Esophagus squamous epithelium (tissue), 5 donors: ENCODE data around the gene TPO. TPM values are rescaled to one million over a fixed set of nuclear protein-coding genes. Genes with fewer than 3 reads are reported as not detected.
"Not testable (repeated sequence)": the region's sequence is repeated elsewhere in the genome, so short reads cannot be mapped to it uniquely, and the experiment has no call there.

Source experiments
- DNase-seq: peaks from one replicate; lab custom pipeline; 2025; lab: John Stamatoyannopoulos, UW
- H3K27ac ChIP-seq, 4 donors: fragments of 200-600 bp; sonication (generic); one replicate each; pipeline ENCODE4 v1.5.1; 2016 to 2019; ENCODE audit warnings: mild to moderate bottlenecking in 1 of 4
- H3K27me3 ChIP-seq, 4 donors: fragments of 200-600 bp; sonication (generic); 1 replicate in 3 of 4; 2 replicates in 1 of 4; pipeline versions ENCODE4 v1.5.1 to v1.6.0; 2017 to 2021; ENCODE audit warnings: antibody characterized with exemption in 1 of 4
- H3K36me3 ChIP-seq, 3 donors: fragments of 200-600 bp; sonication (generic); one replicate each; pipeline ENCODE4 v1.5.1; 2016 to 2019
- H3K4me1 ChIP-seq, 3 donors: fragments of 200-600 bp; sonication (generic); one replicate each; pipeline ENCODE4 v1.5.1; 2017 to 2019
- H3K4me3 ChIP-seq, 4 donors: fragments of 200-600 bp; sonication (generic); 1 replicate in 3 of 4; 2 replicates in 1 of 4; pipeline ENCODE4 v1.5.1; 2016 to 2019; ENCODE audit warnings: mild to moderate bottlenecking in 2 of 4, moderate library complexity in 1 of 4
- H3K9me3 ChIP-seq, 3 donors: fragments of 200-600 bp; sonication (generic); one replicate each; pipeline ENCODE4 v1.5.1; 2016 to 2019
- CTCF ChIP-seq, 6 experiments: fragments of 450-650 bp in 4 of 6; fragments of 200-600 bp in 2 of 6; sonication (generic) in 2 of 6; IDR thresholded peaks; one replicate each; pipeline ENCODE4 v1.5.1; 2016 to 2019; ENCODE audit warnings: antibody characterized with exemption in 6 of 6, mild to moderate bottlenecking in 4 of 6, moderate library complexity in 4 of 6
- POLR2A ChIP-seq, 4 donors: fragments of 450-650 bp; IDR thresholded peaks; one replicate each; pipeline ENCODE4 v1.6.1; 2017; ENCODE audit warnings: antibody characterized with exemption in 4 of 4, mild to moderate bottlenecking in 4 of 4, moderate library complexity in 3 of 4
- WGBS, 2 donors: methylation state at CpG; one replicate each; pipeline ENCODE4 v1.1.5; 2018; 5-methylcytosine and 5-hydroxymethylcytosine counted together
- intact Hi-C: fragments of 100-400 bp; cut with DNase I; formaldehyde crosslinking; loops from one replicate; pipeline ENCODE4 v1.15.0; 2022
- total RNA-seq, 4 donors: library from RNA; depleted of rRNA; stranded (reverse); fragments of >200 nt; gene quantifications; one replicate each; pipeline ENCODE4 v1.1.0, GENCODE V29; 2016
- donor health status: DM: yes; HTN: yes; CAD: no.

TPO gene
- total RNA-seq, 4 donors from 2014 or later: 0.31 to 4.6 (median 2.7) TPM

- no peak for DNase-seq
Measured at GRCh38 chr2:1378456-1379150, 34.7 kb upstream of the TPO start.

GRCh38 chr2:1381644-1382043, 31.6 kb upstream of the TPO start:
- intact Hi-C loops: no loop called here
- TF ChIP-seq POLR2A (IDR thresholded peaks at IDR 0.05) (no peak), CTCF (IDR thresholded peaks at IDR 0.05) (no peak)
- no peak overlapping the region for H3K4me3 ChIP-seq
- H3K4me1 ChIP-seq: peaks cover 0 to 8% (median 0%) of the 10 kb centered on the region in 3 donors
- WGBS, 2 donors: 75 to 78% methylated on average over 2 to 3 of the region's 3 CpGs
- no peaks in the 10 kb centered on the region for H3K9me3 ChIP-seq
- DNase-seq: no peak
- H3K36me3 ChIP-seq: no peaks in the 10 kb centered on the region
- H3K27ac ChIP-seq: no peak overlapping the region
- no peaks in the 10 kb centered on the region for H3K27me3 ChIP-seq

More at GRCh38 chr2:1378456-1379150, 34.7 kb upstream of the TPO start:
- intact Hi-C loops: no loop called here
- Histone ChIP-seq H3K4me3 (no peak overlapping the region), H3K4me1 (peaks cover 0 to 8% (median 0%) of the 10 kb centered on the region in 3 donors), H3K27ac (no peak overlapping the region), H3K27me3 (no peaks in the 10 kb centered on the region), H3K36me3 (no peaks in the 10 kb centered on the region), H3K9me3 (no peaks in the 10 kb centered on the region)
- no peak for TF ChIP-seq POLR2A (IDR thresholded peaks at IDR 0.05)
- TF ChIP-seq CTCF (IDR thresholded peaks at IDR 0.05): no peak
- 88 to 100% methylated on average over 3 to 9 of the region's 17 CpGs for WGBS, 2 donors

GRCh38 chr2:1387954-1388725, 25.1 kb upstream of the TPO start:
- intact Hi-C loops, DNase-seq, H3K27me3 ChIP-seq, H3K36me3 ChIP-seq, H3K9me3 ChIP-seq: not testable (repeated sequence)
- Histone ChIP-seq H3K4me3 (peak overlapping the region in 3 of 4 donors; percentile 17 to 59 (median 35)), H3K27ac (peak overlapping the region; percentile 38 to 77 (median 68)), H3K4me1 (peaks cover 0 to 12% (median 0%) of the 10 kb centered on the region in 3 donors)
- peak in 1 of 6 experiments; percentile 21 for TF ChIP-seq CTCF (IDR thresholded peaks at IDR 0.05)
- 42 to 85% methylated on average over 4 to 15 of the region's 18 CpGs for WGBS, 2 donors

- DNase-seq, H3K27ac ChIP-seq, H3K36me3 ChIP-seq, H3K27me3 ChIP-seq, intact Hi-C loops, H3K9me3 ChIP-seq, H3K4me3 ChIP-seq: not testable (repeated sequence)
- H3K4me1 ChIP-seq: peaks cover 0 to 12% (median 0%) of the 10 kb centered on the region in 3 donors
- WGBS, 2 donors: 73 to 85% methylated on average over 6 of the region's 6 CpGs
Measured at GRCh38 chr2:1390118-1390517, 23.1 kb upstream of the TPO start.

GRCh38 chr2:1393321-1393720, 19.9 kb upstream of the TPO start:
- Histone ChIP-seq H3K4me1 (peaks cover 0 to 13% (median 0%) of the 10 kb centered on the region in 3 donors), H3K27ac (no peak overlapping the region), H3K27me3 (no peaks in the 10 kb centered on the region), H3K4me3 (no peak overlapping the region), H3K36me3 (no peaks in the 10 kb centered on the region), H3K9me3 (no peaks in the 10 kb centered on the region)
- intact Hi-C loops: no loop called here
- TF ChIP-seq CTCF (IDR thresholded peaks at IDR 0.05): no peak
- no peak for TF ChIP-seq POLR2A (IDR thresholded peaks at IDR 0.05)
- 70 to 73% methylated on average over 1 to 2 of the region's 2 CpGs for WGBS, 2 donors
- no peak for DNase-seq
